Measurements from ENCODE around the gene LMNB1. TPM values are rescaled to one million over a fixed set of nuclear protein-coding genes. Genes with fewer than 3 reads are reported as not detected.
A peak's percentile ranks its signal among the peaks of the same experiment; 100 is the strongest.
"Not testable (repeated sequence)": the region's sequence is repeated elsewhere in the genome, so short reads cannot be mapped to it uniquely, and the experiment has no call there.

The LMNB1 gene
- total and polyA plus RNA-seq, 12 donors, result 0.78 to 14.7 (median 1.4) TPM

- ATAC-seq (no peak), DNase-seq (no peak)
- TF ChIP-seq CTCF (IDR thresholded peaks at IDR 0.05), result no peak
- WGBS, 2 donors, result 64 to 76% methylated on average over 4 of the region's 4 CpGs
- H3K9me3 ChIP-seq, result no peaks in the 10 kb centered on the region
- no peak overlapping the region for H3K4me3 ChIP-seq
- H3K4me1 ChIP-seq, result peaks cover 0 to 43% (median 0%) of the 10 kb centered on the region in 9 donors
- intact Hi-C loops (cut with DNase I), result no loop called here
- no peaks in the 10 kb centered on the region for H3K36me3 ChIP-seq
- peaks cover 0 to 15% (median 1%) of the 10 kb centered on the region in 7 donors for H3K27me3 ChIP-seq
- H3K27ac ChIP-seq, result no peak overlapping the region
Measured at GRCh38 chr5:126755593-126755992, 21.3 kb upstream of the LMNB1 start.

- H3K4me3 ChIP-seq, result no peak overlapping the region
- H3K27me3 ChIP-seq, result peaks cover 0 to 5% (median 0%) of the 10 kb centered on the region in 7 donors
- peaks cover 0 to 52% (median 0%) of the 10 kb centered on the region in 9 donors for H3K4me1 ChIP-seq
- intact Hi-C loops (cut with DNase I), result no loop called here
- no peak for TF ChIP-seq CTCF (IDR thresholded peaks at IDR 0.05)
- ATAC-seq (no peak), DNase-seq (no peak)
- peak overlapping the region in 1 of 10 donors; percentile 55 for H3K27ac ChIP-seq
- H3K9me3 ChIP-seq, result no peaks in the 10 kb centered on the region
- no peaks in the 10 kb centered on the region for H3K36me3 ChIP-seq
- WGBS, 2 donors, result 74 to 77% methylated on average over 2 of the region's 2 CpGs
Measured at GRCh38 chr5:126757713-126758357, 19.1 kb upstream of the LMNB1 start.

GRCh38 chr5:126763371-126763770, 13.6 kb upstream of the LMNB1 start:
- TF ChIP-seq CTCF (IDR thresholded peaks at IDR 0.05), result no peak
- ATAC-seq (no peak), DNase-seq (no peak)
- H3K27ac ChIP-seq, result peak overlapping the region in 1 of 10 donors; percentile 85
- intact Hi-C loops (cut with DNase I), result loop anchor here in 1 of 10 donors (1.0 kb wide), 1 partner anchor 51 kb away; no protein-coding TSS in a partner anchor
- H3K36me3 ChIP-seq, result no peaks in the 10 kb centered on the region
- WGBS, 2 donors, result 83 to 87% methylated on average over 5 of the region's 5 CpGs
- no peaks in the 10 kb centered on the region for H3K9me3 ChIP-seq
- no peak overlapping the region for H3K4me3 ChIP-seq
- peaks cover 0 to 5% (median 0%) of the 10 kb centered on the region in 7 donors for H3K27me3 ChIP-seq
- H3K4me1 ChIP-seq, result peaks cover 0 to 30% (median 0%) of the 10 kb centered on the region in 9 donors

- Histone ChIP-seq H3K9me3 (no peaks in the 10 kb centered on the region), H3K27me3 (peaks cover 0 to 9% (median 0%) of the 10 kb centered on the region in 7 donors), H3K27ac (no peak overlapping the region), H3K36me3 (no peaks in the 10 kb centered on the region), H3K4me1 (no peaks in the 10 kb centered on the region), H3K4me3 (no peak overlapping the region)
- DNase-seq, result no peak
- ATAC-seq, result no peak
- intact Hi-C loops (cut with DNase I), result no loop called here
- 89 to 98% methylated on average over 1 of the region's 1 CpG for WGBS, 2 donors
- no peak for TF ChIP-seq CTCF (IDR thresholded peaks at IDR 0.05)
Measured at GRCh38 chr5:126769703-126770102, 7.2 kb upstream of the LMNB1 start.

GRCh38 chr5:126773536-126773935, 3.4 kb upstream of the LMNB1 start:
- H3K27ac ChIP-seq; DNase-seq; H3K4me3 ChIP-seq; intact Hi-C loops (cut with DNase I); H3K36me3 ChIP-seq; ATAC-seq; H3K9me3 ChIP-seq; H3K27me3 ChIP-seq: not testable (repeated sequence)
- WGBS, 2 donors, result 94 to 97% methylated on average over 13 of the region's 13 CpGs
- H3K4me1 ChIP-seq, result peaks cover 0 to 16% (median 11%) of the 10 kb centered on the region in 9 donors

DNA sequence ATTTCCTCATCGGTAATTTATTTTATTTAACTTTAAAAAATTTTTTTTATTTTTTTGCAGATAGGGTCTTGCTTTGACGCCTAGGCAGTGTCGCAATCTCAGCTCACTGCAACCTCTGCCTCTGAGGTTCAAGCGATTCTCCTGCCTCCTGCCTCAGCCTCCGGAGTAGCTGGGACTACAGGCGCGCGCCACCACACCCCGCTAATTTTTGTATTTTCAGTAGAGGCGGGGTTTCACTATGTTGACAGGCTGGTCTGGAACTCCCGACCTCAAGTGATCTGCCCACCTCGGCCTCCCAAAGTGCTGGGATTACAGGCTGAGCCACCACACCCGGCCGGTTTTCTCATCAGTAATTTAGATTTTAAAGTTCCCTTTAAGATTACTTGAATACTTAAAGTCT, 2.3 kb upstream of the LMNB1 start:
- intact Hi-C loops (cut with DNase I); H3K27ac ChIP-seq; H3K27me3 ChIP-seq; DNase-seq; ATAC-seq; H3K4me3 ChIP-seq; H3K36me3 ChIP-seq; H3K9me3 ChIP-seq: not testable (repeated sequence)
- H3K4me1 ChIP-seq, result peaks cover 0 to 26% (median 17%) of the 10 kb centered on the region in 9 donors
- WGBS, 2 donors, result 96 to 98% methylated on average over 14 of the region's 14 CpGs
